ENCODE data around the gene SELENOM.
"Not testable (repeated sequence)": the region's sequence is repeated elsewhere in the genome, so short reads cannot be mapped to it uniquely, and the experiment has no call there.

The SELENOM gene

GRCh38 chr22:31105282-31105929 lies 2.0 kb downstream of the SELENOM start:
- DNase-seq (ENCODE audit: low spot score): peak; percentile 39

- no peak for DNase-seq (ENCODE audit: low spot score)
Observed at GRCh38 chr22:31104869-31105268, 2.5 kb downstream of the SELENOM start.

- no peak for DNase-seq (ENCODE audit: low spot score)
Observed at GRCh38 chr22:31103899-31104694, 3.3 kb downstream of the SELENOM start.

GRCh38 chr22:31103111-31103510 lies 4.3 kb downstream of the SELENOM start:
- no peak for DNase-seq (ENCODE audit: low spot score)

- peak; percentile 89 for DNase-seq (ENCODE audit: low spot score)
Observed at GRCh38 chr22:31102441-31103081, 4.8 kb downstream of the SELENOM start.

- no peak for DNase-seq (ENCODE audit: low spot score)
Observed at GRCh38 chr22:31100762-31101525, 6.4 kb downstream of the SELENOM start.

GRCh38 chr22:31099841-31100761 lies 7.3 kb downstream of the SELENOM start:
- no peak for DNase-seq (ENCODE audit: low spot score)

GRCh38 chr22:31099386-31099785 lies 8.0 kb downstream of the SELENOM start:
- DNase-seq (ENCODE audit: low spot score): no peak

- no peak for DNase-seq (ENCODE audit: low spot score)
Observed at GRCh38 chr22:31098632-31099110, 8.7 kb downstream of the SELENOM start.

- no peak for DNase-seq (ENCODE audit: low spot score)
Observed at GRCh38 chr22:31097941-31098631, 9.3 kb downstream of the SELENOM start.

- not testable (repeated sequence) for DNase-seq (ENCODE audit: low spot score)
Observed at GRCh38 chr22:31097539-31097938, 9.8 kb downstream of the SELENOM start.

- DNase-seq (ENCODE audit: low spot score): no peak
Observed at GRCh38 chr22:31096657-31097279, 10.6 kb downstream of the SELENOM start.

- no peak for DNase-seq (ENCODE audit: low spot score)
Observed at GRCh38 chr22:31095637-31096249, 11.6 kb downstream of the SELENOM start.

GRCh38 chr22:31094741-31095140 lies 12.6 kb downstream of the SELENOM start:
- DNase-seq (ENCODE audit: low spot score): no peak

- no peak for DNase-seq (ENCODE audit: low spot score)
Observed at GRCh38 chr22:31094021-31094551, 13.3 kb downstream of the SELENOM start.

- DNase-seq (ENCODE audit: low spot score): no peak
Observed at GRCh38 chr22:31093086-31093850, 14.1 kb downstream of the SELENOM start.

- DNase-seq (ENCODE audit: low spot score): no peak
Observed at GRCh38 chr22:31092161-31092560, 15.2 kb downstream of the SELENOM start.
